ENCODE measurements around the gene HK3.

DNA sequence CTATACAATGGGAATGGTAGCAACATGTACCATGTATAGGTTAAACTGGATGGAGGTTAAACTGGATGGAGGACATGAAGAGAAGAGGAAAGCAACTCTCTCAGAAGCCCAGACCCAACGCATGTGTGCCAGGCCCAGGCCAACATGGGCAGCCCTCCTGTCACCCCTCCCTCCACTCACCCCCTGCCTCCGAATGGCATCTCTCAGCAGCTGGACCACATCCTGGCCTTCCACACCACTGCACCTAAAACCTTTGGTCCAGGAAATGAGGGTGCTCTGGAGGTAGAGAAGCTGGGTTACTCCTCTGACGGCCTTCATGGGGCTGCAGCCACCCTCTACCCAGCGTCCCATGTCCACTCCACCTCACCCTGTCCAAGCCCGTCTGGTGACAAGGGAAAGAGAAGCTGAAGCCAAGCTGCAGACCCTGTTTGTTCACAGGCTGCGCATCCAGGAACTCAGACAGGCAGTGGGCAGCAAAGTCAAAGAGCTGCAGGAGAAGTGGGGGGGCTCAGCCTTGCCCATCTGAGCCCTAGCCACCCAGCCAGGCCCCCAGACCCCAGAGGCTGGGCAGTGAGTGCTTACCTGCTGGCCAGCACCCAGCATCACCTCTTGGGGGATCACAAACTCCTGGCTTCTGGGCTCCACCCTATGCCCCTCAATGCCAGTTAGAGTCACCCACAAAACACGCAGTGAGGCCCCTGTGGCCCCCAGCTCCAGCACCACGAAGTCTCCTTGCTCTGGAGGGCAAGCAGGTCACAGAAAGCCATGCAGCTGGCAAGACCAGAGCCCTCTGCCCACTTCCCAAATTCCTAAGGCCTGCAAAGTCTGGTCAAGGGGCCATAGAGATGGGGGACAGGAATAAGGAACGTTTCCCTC lies 8.5 kb downstream of the HK3 start:
- TF ChIP-seq, protein P1, sequence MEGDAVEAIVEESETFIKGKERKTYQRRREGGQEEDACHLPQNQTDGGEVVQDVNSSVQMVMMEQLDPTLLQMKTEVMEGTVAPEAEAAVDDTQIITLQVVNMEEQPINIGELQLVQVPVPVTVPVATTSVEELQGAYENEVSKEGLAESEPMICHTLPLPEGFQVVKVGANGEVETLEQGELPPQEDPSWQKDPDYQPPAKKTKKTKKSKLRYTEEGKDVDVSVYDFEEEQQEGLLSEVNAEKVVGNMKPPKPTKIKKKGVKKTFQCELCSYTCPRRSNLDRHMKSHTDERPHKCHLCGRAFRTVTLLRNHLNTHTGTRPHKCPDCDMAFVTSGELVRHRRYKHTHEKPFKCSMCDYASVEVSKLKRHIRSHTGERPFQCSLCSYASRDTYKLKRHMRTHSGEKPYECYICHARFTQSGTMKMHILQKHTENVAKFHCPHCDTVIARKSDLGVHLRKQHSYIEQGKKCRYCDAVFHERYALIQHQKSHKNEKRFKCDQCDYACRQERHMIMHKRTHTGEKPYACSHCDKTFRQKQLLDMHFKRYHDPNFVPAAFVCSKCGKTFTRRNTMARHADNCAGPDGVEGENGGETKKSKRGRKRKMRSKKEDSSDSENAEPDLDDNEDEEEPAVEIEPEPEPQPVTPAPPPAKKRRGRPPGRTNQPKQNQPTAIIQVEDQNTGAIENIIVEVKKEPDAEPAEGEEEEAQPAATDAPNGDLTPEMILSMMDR (IDR thresholded peaks at IDR 0.05; ENCODE audit: low read depth, low read length, missing input control), result no peak
- no peak for TF ChIP-seq TAF1 (conservative IDR thresholded peaks at IDR 0.05)
- TF ChIP-seq, protein P2, sequence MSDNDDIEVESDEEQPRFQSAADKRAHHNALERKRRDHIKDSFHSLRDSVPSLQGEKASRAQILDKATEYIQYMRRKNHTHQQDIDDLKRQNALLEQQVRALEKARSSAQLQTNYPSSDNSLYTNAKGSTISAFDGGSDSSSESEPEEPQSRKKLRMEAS (IDR thresholded peaks at IDR 0.05), result no peak
- TF ChIP-seq EGR1 (IDR thresholded peaks at IDR 0.05; ENCODE audit: low read depth in 2 of 2), result no peak

Data from liver (tissue), 3 donors.